Fibroblast of lung (primary cell): ENCODE measurements around the gene CHCHD6.

Experiments used
- EZH2 ChIP-seq: IDR thresholded peaks from 2 replicates; pipeline ENCODE4 v1.5.1; 2012; ENCODE audit warnings: low read length, control low read depth, mild to moderate bottlenecking; ENCODE audit errors: missing control alignments
- TF ChIP-seq, protein P1 (sequence below), 2 donors: IDR thresholded peaks in 1 of 2; conservative IDR thresholded peaks in 1 of 2; 1 replicate in 1 of 2; 2 replicates in 1 of 2; pipeline ENCODE4 v1.5.1; 2011 to 2012; ENCODE audit warnings: low read length in 2 of 2, control low read depth in 1 of 2, inconsistent platforms in 1 of 2, low read depth in 1 of 2, mild to moderate bottlenecking in 1 of 2

- TF ChIP-seq, protein P1, sequence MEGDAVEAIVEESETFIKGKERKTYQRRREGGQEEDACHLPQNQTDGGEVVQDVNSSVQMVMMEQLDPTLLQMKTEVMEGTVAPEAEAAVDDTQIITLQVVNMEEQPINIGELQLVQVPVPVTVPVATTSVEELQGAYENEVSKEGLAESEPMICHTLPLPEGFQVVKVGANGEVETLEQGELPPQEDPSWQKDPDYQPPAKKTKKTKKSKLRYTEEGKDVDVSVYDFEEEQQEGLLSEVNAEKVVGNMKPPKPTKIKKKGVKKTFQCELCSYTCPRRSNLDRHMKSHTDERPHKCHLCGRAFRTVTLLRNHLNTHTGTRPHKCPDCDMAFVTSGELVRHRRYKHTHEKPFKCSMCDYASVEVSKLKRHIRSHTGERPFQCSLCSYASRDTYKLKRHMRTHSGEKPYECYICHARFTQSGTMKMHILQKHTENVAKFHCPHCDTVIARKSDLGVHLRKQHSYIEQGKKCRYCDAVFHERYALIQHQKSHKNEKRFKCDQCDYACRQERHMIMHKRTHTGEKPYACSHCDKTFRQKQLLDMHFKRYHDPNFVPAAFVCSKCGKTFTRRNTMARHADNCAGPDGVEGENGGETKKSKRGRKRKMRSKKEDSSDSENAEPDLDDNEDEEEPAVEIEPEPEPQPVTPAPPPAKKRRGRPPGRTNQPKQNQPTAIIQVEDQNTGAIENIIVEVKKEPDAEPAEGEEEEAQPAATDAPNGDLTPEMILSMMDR (conservative IDR thresholded peaks at IDR 0.05 in 1 of 2, IDR thresholded peaks at IDR 0.05 in 1 of 2; ENCODE audit: low read depth in 1 of 2, low read length in 2 of 2), result no peak
- no peak for TF ChIP-seq EZH2
These were observed 250.3 kb downstream of the CHCHD6 start for GRCh38 chr3:126954141-126954842.
